Measurements from ENCODE around the gene CPT1A. TPM values are rescaled to one million over a fixed set of nuclear protein-coding genes. Genes with fewer than 3 reads are reported as not detected.

Gene CPT1A
- total RNA-seq, 1 experiment from 2014 or later = 6.3 TPM

DNA sequence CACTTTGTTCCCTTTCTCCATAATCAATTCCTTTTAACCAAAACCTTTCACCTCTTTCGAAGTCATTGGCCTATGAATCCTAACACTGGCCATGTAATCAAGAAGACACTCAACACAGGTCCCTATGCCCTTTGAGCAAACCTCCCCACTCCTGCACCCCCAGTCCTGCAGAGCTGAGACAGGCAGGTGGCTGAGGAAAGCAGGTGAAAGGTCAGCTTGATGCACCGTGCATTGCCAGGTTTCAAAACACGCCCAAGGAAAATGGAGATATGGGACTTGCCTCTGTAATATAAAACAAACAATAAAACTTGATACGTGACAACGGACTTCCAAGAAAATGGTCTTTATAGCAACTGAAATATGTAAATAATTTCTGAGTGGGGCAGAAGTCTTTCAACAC lies 10.6 kb downstream of the CPT1A start:
- DNase-seq (ENCODE audit: low read depth) = no peak

DNA sequence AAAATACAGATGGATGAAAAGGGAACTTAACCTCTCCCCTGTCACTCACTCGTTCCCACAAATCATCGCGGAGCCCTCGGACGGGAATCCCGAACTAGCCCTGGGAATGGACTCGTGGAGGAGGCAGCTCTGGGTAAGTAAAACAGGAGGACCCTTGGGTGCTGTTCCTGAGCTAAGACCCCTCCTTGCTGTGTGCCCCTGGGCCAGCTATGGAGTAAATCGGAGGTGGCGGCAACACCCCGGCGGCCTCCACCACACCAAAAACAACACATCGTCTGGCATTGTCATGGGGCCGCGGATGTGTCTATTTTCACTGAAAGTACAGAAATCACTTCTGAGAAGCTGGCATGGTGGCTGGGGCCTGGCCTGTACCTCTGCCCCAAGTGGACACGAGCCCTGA lies 12.1 kb downstream of the CPT1A start:
- DNase-seq (ENCODE audit: low read depth) = no peak

DNA sequence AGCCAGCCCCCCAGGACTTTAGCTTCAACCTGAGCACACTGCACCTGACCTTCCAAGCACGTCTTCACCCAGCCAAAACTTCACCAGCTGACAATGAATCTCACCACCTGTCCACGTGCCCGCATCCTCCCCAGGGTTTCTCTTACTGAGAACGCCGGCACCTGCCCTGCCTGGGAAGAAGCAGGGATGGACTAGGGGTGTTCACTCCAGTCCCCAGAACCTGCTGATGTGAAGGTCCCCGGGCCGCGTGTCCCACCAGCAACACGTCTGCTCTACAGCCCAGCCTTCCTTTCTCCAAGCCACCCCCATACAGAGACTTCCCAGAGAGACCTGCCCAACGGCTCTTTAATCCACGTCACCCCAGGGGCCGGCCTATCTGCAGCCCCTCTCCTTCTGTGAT lies 12.8 kb downstream of the CPT1A start:
- DNase-seq (ENCODE audit: low read depth) = no peak

DNA sequence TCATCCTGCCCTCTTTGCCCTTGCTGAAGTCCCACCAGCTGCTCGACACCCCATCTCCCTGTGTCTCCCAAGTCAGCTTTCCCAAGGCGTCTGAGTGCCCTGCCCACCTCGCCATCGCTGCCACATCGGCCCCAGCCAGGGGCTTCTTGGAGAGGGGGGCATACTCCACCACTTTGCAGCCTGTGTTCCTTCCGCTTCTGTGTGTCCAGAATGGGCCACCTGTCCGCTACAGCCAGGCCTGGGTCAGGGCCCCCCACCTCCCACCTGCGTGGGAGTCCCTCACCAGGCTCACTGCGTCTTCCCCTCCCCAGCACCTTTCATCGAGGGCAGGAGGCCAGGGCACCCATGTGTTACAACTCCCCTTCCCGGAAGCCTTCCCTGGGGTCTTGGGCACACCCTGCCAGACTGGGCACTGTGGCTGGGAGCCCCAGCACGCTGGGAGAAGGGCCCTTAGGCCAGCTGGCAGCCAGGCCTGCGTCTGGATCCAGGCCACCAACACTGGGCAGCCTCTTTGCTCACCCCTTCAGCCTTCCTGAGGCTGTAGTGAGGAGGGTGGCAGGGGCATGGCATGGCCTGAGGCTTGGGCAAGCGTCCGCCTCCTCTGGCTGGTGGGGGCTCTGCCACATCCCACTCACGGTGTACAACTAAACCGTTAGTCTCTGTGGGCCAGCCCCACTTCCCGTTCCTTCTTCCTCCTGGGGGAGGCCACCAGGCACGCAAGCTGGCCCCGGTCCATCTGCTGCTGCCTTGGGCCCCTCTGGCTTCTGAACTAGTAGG lies 13.4 kb downstream of the CPT1A start:
- no peak for DNase-seq (ENCODE audit: low read depth)

DNA sequence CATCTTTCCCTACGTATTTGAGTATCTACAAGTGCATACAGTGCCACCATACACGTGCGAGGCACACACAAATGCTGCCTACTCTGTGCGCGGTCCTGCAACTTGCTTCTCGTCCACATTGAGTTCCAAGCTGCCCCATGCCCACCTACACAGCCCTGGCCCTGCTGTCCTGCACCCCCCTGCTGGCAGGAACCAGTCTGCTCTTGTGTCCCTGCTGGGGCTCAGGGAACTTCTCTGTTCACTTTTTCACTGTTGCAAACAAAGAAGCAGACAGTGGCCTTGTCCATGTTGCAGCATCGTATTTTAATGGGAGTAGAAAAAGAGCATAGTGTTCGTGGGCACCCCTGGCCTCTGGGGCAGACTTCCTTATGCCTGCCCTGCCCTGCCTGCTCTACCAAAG lies 14.0 kb downstream of the CPT1A start:
- no peak for DNase-seq (ENCODE audit: low read depth)

DNA sequence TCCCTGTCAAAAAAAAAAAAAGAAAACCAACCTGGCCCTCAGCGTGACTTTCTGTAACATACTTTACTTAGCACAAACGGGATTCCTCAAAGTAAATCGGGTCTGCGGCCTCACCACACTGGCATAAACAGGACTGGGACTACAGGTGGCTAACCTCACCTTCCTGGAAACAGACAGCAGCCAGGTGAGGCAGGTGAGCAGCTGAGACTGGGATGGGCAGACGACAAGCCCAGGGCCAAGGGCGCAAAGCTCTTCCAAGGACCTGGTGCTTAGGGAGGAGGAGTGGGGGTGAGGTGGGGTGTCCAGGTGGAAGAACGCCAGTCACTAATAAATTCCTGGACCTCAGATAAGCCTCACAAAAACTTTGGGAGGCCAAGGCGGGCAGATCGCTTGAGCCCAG lies 15.0 kb downstream of the CPT1A start:
- DNase-seq (ENCODE audit: low read depth) = no peak

DNA sequence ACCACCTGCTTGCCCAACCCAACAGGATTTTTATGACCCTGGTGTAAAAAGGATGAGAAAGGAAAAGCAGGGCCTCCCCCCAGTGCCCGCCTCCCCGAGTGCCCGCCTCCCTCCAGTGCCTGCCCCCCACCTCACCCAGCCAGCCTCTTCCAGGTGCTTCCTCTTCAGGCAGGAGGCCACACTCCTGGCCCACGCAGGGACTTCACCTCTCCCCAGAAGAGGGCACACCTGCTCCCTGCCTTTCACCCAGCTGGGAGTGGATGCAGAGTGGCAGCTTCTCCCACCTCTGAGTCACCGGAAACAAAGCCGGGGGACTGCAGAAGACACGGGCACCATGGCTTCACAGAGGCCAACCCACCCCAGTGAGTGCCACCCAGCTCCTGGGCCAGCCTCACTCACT lies 16.1 kb downstream of the CPT1A start:
- DNase-seq (ENCODE audit: low read depth) = no peak

DNA sequence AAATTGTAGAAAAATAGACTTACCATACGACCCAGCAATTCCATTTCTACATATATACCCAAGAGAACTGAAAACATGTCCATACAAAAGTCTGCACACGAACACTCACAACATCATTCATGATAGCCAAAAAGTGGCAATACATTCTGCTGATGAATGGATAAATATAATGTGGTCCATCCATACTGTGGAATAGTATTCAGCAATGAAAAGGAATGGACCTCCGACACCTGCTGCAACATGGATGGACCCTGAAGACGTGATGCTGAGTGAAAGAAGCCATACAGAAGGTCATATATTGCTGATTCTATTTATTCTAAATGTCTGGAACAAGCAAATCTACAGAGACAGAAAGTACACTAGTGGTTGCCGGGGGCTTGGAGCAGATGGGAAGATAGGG lies 19.2 kb downstream of the CPT1A start:
- DNase-seq (ENCODE audit: low read depth) = no peak

DNA sequence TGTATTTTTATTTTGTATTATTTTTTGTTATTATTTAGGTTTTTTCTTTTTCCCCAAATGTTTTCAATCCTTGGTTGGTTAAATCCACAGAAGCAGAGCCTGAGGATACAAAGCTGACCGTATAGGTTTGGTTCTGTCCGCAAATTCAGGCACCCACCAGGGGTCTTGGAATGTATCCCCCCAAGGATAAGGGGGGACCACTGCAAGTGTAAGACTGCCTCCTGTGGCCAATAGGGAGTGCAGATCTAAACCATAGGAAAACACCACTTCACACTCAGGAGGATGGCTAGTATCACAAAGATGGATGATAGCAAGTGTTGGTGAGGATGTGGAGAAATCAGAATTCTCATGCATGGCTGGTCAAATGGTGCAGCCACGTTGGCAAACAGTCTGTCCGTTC lies 20.0 kb downstream of the CPT1A start:
- DNase-seq (ENCODE audit: low read depth) = no peak

DNA sequence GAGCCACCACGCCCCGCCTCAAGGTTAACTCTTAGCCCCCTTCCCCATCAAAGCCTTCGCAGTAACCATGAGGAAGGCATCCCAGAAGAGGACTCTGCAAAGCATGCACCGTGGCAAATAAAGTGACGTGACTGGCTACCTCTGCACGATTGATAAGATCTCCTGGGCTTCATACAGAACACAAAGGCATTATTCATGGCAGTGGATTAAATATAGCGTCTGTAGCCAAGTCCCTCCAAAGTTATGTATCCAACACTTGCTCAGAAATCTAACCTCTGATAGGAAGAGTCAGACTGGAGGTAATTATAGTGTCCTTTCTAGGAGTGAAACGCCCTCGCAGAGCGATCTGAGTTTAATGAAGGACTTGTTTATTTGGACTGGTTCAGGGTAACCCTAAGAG lies 22.4 kb downstream of the CPT1A start:
- DNase-seq (ENCODE audit: low read depth) = no peak

DNA sequence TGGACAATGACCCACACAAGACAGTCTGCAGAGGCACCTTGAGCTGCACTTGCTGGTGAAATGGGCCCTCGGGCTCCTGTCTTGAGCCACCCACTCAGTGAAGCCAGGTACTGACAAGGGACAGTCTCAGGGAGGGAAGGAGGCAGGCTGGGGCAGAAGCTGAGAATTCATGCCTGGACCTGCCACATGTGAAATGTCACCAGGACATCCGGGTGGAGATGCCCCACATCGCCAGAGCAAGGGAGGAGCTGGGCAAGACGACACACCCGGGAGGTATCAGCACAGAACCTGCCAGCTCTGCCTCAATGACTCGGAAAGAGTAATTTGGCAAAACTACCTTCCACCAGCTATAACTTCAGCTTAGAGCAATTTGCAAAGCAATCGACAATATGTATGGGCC lies 23.5 kb downstream of the CPT1A start:
- no peak for DNase-seq (ENCODE audit: low read depth)

DNA sequence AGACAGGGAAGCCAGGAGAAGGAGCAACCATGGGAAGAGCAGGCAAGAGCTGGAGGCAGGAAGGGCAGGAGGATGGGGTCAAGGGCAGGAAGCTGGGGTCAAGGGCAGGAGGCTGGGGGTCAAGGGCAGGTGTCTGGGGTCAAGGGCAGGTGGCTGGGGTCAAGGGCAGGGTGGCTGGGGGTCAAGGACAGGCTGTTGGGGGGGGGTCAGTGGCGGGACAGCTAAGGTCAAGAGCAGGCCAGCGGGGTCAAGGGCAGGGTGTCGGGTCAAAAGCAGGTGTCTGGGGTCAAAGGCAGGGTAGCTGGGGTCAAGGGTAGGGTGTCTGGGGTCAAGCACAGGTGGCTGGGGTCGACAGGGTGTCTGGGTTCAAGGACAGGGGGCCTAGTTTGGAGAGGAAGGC lies 24.2 kb downstream of the CPT1A start:
- no peak for DNase-seq (ENCODE audit: low read depth)

DNA sequence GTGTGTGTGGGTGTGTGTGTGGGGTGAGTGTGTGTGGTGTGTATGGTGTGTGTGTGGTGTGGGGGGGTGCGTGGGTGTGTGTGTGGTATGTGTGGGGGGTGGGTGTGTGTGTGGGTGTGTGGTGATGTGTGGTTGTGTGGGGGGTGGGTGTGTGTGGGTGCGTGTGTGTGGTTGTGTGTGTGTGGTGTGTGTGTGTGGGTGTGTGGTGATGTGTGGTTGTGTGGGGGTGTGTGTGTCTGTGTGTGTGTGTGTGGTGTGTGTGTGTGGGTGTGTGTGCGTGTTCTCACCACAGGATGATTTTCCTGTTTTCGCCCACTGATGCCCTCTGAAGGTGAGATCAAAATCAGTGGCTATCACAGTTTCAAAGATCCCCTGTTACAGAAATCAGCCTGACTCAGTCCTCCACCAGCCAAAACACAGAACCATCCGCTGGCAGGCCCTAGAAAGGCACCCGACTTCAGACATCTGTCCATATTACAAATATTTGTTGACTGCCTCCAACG lies 24.7 kb downstream of the CPT1A start:
- no peak for DNase-seq (ENCODE audit: low read depth)

DNA sequence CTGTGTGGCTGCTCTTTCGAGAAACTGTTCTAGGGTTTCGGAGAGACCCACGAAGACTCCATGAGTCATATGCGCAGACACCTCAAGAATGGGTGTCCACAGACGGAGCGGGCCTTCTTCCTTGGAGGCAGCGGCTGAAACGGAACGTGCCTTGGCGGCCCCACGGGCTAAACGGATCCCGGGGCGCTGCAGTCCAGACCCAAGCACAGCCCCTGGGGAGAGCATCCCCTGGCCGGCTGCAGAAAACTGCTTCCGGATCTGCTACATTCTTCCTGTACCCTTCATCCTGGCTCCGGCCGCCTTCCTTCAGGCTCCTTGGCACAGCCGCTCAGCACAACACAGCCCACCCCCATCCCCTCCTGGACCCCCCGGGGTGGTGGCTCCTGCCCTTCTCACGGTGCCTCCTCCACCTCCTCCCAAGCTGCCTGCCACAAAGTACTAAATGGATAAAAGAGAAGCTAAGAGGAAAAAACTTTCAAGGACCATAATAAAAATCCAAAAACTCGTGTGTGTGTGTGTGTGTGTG lies 25.4 kb downstream of the CPT1A start:
- DNase-seq (ENCODE audit: low read depth) = no peak

DNA sequence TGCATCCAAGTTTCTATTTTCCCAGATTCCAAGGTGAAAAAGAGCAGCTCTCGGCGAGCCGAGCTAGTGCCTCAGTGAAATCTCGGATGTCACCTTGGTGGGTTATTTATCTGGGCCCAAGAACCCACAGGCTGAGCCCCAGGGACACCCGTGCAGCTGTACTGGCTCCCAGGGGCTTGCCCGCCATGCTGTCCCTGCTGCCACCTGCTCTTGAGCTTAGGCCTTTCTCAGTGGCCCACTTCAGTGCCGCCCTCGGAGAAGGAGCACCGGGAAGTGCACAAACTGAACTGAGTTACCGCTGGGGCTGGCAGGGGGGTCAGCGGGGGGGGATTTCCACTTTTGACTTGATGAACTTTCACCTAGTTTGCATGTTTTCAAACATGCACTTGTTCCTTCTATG lies 27.9 kb downstream of the CPT1A start:
- no peak for DNase-seq (ENCODE audit: low read depth)

DNA sequence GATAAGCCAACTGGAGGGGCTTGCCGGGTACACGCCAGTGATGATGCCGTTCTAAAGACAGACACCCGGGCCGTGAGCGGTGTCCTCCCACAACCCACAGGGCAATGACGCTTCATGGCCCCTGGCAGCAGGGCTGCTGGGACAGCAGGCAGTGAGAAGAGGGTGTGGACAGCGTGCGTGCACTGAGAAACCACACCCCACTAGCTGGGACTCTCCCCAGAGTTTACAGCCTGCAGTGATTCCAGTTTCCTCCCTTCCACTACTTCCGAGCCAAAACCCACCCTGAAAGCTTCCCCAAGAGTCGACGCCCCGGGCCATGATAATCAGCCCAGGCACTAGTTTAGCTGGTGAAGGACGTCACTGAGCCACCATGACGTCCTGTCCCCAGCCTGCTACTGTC lies 29.2 kb downstream of the CPT1A start:
- DNase-seq (ENCODE audit: low read depth) = no peak

DNA sequence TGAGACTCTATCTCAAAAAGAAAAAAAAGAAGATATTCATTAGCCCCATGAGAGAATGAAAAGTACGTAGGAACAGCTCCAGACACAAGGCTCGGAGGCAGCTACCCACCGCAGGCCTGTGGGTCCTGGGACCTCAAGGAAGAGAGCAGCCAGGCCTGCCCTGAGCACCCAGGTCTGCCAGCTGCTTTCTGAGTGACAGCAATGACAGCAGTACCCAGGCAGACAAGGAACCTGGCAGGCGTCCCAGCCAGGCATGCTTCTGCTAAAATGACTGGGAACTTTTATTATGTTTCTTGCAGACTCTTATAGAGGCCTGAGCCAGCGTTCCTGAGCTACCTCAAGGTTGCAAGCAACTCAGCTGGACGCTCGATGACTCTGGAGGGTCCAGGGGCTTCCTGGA lies 31.6 kb downstream of the CPT1A start:
- no peak for DNase-seq (ENCODE audit: low read depth)

DNA sequence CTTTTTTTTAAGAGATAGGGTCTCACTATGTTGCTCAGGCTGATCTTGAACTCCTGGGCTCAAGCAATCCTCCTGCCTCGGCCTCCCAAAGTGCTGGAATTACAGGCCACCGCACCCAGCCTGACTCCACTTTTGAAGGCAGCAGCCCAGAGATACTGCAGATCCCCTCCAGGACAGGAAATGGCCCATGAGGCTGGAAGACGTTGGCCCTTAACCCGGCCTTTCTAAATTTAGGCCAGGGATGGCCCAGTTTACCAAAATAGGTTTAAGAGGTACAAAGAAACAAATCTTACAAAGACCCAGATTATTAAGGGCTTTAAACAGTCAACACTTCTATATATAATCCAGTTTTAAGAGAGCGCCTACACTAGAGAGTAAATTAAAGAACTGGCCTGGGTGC lies 32.2 kb downstream of the CPT1A start:
- DNase-seq (ENCODE audit: low read depth) = no peak

DNA sequence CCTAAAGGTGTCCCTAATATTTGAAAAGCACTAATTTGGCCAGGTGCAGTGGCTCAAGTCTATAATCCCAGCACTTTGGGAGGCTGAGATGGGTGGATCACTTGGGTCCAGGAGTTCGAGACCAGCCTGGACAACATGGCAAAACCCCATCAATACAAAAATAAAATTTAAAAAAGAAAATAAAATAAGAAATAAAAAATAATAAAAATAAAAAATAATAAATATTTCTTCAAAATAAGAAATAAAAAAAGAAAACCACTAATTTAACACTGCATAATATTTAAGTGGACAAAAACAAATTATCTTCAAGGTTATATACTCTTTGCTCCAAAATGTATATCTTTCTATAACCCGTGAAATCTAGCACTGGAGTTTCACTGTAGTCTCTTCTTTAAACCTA lies 32.9 kb downstream of the CPT1A start:
- DNase-seq (ENCODE audit: low read depth) = no peak

DNA sequence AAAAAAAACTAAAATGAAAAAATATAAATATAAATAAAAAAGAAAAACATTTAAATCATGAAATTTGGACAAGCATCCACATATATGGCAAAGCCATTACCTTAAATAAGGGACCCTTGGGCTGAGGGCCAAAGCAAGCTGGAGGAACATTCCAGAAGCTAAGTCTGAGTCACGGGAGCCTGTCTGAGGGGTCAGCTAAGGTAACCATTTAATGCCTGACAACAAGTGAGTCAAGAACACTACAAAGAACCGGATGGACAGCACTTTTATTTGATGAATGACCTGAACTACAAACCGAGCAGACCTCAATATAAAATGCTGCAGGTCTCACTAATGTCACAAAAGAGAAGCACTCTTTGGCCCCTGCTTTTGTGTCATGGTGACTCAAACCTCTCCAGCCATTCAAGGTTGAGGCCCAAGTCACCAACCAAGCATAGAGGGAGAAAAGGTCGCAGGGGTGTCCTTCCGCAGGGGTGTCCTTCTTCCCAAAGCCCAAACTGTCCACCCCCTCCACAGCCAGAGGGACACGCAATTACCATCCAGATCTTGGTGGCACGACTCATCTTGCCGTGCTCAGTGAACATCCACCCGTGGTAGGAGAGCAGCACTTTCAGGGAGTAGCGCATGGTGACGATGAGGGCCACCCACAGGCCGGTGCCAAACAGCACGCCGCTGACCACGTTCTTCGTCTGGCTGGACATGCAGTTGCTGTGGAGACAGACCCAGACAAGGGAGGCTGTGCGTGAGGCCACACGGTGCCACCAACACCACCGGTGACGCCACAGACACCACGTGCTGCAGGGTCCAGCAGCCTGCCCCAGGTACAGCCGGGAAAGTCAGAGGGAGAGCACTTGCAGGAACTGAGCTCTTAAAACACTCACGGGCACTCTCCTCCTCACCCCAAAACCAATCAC lies 34.5 kb downstream of the CPT1A start:
- peak; percentile 44 for DNase-seq (ENCODE audit: low read depth)

DNA sequence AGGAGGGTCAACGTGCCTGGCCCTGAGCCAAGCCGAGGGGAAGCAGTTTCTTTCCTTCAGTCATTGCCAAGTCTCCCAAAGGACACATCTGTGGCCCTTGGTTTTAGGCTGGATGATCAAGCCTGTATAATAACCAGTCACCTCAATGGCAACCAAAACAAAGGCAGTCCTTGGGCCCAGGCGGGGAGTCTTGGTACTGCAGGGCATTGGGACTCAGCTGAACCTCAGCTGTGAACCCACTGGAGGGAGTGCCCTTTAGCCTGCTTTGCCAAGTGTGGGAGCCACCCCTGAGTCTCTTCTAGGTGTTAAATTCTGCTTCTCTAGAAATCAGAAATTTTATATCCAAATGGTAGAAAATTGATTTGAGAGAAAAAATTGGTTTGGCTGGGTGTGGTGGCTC lies 36.9 kb downstream of the CPT1A start:
- DNase-seq (ENCODE audit: low read depth) = no peak

DNA sequence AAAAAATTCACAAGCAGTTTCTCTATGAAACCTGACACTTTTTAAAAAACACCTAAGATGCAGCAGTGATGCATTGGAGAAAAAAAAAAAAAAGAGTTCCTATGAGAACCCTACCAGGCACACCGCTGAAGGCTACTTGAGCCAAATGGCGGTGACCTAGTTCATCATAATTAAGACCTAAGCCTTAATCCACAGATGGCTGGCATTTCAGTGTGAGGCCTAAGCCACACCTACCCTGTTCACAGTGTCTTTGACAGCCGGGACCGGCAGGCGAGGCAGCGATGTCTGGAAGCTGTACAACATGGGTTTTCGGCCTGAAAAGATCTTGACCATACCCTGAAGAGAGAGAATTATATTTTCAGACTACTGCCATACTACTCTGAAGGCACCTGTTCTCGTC lies 38.0 kb downstream of the CPT1A start:
- no peak for DNase-seq (ENCODE audit: low read depth)
